Activated CD8-positive, alpha-beta memory T cell treated with anti-CD3 and anti-CD28 coated beads for 4 hours (primary cell): ENCODE data around the gene DUSP7.

Experiments used
- DNase-seq, 2 donors: peaks; one replicate each; pipeline ENCODE4 v3.0.0-alpha.2; 2020; ENCODE audit warnings: low read depth in 2 of 2

DUSP7 gene

DNA sequence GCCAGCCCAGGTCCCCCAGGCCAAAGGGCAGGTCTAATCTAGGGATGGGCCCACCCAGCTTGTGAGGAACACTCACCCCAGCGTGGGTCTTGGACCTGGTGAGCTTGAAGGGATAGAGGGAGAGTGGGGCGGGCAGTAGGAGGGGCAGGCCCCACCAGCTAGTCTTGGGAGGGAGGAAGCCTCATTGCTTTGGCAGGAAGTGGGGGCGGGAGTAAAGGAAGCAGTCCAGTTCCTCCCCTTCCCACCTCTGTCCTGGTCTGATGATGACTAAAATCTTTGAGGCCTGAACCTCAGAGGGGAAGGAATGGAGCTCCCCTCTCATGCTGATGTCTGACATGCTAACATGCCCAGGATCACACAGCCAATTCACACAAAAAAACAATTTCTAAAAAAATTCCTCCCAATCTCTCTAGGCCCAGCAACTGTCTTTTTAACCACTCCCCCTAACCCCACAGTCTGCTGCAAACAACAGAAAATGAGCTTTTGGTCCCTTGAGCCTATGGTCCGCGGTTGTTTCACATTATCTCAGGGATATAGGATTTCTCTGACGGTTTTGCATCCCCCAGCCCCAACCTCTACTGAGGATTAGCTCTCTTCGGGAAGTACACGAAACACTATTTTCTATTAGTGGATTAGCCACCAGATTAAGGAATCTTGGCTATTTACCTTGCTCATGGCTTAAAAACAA lies 30.7 kb upstream of the DUSP7 start:
- DNase-seq = no peak

GRCh38 chr3:52086461-52086860 lies 30.1 kb upstream of the DUSP7 start:
- DNase-seq = no peak

DNA sequence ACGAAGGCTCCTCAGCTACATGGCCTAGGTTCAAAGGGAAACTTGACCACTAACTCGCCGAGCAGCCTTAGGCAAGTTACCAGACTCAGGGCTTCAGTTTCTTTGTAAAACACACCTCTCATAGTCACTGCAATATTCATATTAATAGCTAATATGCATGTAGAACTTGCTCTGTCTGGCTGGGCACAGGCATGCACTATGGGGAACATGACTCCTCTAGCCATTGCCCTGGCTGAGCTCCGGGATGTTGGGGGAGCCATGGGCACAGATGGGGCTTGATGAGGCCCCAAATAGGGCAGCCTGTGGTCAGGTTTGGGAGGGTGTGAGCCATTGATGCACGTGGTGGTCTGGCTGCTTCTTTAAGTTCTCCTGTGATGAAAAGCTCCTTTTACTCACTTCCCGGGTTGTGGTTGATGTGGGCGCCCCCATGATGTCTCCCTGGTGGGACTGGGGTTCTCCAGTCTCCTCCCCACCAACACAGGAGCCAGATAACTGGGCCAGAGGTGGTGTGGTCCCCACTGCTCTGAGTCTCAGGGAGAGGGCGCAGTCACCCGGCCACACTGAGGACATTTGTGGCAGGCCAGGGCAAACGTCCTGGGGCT lies 29.4 kb upstream of the DUSP7 start:
- no peak for DNase-seq

DNA sequence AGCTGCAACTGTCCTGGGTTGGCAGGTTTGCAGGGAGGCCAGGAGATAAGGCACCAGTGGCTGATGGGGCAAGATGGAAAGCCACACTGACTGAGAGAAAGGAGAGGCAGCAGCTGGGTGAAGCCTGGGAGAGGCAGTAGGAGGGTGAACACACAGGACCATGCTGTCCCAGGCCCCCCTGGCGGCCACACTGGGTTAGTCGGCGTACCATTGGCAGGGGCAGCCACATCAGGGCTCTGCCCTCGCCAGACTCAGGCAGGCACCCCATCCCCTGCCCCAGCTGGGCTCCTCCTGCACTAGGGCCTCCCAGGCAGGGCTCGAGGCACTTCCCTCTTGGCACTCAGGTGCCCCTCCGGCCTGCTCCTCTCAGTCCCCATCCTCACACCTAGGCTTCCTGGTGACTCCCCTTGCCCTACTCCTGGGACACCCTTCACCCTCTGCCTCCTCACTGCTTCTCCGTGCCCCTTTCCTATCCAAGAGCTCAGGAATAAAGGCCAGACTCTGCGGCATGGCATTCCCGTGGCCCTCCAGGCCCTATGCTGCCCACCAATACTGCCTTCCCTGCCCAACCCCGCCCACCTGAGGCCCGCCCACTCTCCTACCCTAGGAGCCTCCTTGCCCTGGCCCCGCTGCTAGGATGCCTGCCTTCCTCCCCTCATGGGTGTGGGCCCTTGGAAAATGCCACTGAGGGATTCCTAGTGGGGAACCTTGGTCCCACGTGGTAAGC lies 28.7 kb upstream of the DUSP7 start:
- no peak for DNase-seq

GRCh38 chr3:52084216-52084945 lies 28.0 kb upstream of the DUSP7 start:
- DNase-seq = no peak

DNA sequence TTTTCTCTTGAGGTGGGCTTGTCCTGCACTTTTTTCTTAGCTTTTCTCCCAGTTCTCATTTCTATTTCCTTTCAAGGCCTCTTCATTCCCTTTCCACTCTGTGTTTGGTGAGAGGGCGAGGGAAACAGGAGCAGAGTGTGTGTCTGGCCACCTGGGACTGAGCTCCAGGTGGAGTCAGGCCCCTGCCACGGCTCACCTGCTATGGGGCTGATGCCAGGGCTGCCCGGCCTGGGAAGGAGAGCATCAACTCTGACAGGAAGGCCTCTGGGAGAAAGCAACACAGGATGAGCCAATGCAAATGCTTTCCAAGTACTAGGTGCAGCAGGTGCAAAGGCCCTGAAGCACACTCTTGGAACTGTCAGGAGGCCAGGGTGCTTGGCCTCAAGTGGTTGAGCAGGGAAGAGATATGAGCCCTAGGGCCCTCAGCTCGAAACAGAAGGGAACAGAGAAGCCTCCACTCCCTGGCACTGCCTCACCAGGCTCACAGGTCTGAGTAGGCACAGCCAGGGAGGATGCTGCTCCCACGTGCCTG lies 27.3 kb upstream of the DUSP7 start:
- DNase-seq = no peak

DNA sequence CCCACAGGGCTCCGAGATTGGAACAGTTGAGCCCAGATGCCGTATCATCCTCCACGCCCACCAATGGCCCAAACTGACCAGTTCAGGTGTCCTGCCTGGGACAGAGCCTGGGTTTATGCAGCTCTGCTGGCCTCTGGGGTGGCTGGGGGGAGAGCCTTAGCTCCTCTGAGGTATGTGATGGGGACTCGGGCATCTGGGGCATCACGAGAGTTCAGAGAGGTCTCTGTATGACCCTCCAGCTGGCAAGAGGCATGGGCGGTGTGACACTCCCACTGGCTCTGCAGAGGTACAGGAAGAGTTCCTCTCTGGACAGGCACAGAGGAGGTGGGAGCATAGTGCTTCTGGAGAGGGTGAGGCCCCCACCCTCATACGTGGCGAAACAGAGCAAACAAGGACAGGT lies 26.6 kb upstream of the DUSP7 start:
- DNase-seq = no peak

GRCh38 chr3:52080830-52081719 lies 24.7 kb upstream of the DUSP7 start:
- no peak for DNase-seq

DNA sequence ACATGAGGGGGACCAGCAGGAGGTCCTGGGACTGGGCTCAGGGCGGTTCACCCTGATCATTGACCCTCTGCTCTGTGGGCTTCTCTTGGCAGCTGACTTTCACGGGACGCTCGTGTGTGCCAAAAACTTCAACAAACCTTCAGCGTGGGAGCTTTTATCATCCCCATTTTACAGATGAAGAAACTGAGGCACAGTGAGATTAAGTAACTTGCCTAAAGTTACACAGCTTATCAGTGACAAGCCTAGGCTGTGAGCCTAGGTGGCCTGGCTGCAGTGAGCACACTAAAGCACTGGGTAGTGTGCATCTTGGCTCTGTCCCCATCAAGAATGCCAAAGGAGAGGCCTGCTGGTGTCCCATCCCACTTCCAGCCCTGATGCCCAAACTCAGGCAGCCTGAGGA lies 23.6 kb upstream of the DUSP7 start:
- no peak for DNase-seq

DNA sequence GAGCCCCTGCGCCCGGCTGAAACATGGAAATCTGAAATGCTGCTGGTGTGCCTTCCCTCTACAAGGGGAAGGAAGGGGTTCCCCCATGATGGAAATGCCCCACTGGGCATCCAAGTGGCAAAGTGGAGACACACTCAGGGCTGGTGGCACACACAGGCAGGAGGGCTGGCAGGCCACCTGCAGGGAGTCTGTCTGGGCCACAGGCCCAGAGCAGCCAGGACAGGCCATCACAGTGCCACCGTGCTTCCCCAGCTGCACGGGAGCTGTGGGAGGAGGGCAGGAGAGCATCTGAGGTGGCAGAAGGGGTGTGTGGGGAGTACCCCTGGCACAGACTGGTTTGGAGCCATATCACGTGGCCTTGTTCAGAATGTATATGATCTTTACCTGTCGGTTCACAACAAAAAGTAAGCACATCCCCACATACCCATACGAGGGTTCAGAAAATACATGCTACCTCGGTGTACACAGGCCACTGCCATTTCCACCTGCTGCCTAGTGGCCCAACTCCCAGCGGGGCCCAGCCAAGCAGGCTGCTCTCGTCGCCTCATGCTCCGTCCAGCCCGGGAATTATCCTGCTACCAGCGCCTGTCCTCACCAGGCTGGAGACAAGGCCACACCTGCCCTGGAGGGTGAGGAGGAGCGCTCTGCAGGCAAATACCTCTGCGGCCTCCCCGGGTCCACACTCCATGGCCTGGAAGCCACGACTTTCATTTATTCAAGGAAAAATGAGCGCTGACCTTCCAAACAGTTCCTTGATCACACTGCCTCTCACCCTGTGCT lies 22.6 kb upstream of the DUSP7 start:
- no peak for DNase-seq

DNA sequence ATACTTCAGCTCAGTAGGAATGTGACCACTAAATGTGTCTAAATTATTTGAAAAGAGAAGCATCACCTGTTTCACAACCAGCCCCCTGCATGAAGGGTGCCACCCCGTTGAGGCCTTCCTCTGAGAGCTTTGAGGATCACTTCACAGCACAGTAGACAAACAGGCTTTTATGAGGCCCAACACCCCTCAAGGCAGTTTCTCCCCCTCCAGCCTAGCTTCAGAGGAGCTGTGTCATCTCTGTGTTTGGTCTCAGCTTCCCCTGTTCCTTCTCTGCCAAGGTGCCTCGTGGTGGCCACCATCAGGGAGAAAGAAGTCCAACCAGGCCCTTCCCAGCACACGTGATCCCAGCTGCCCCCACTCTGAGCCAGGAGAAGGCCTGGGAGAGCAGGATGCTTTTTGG lies 21.6 kb upstream of the DUSP7 start:
- DNase-seq = no peak

GRCh38 chr3:52076896-52077780 lies 20.8 kb upstream of the DUSP7 start:
- no peak for DNase-seq

DNA sequence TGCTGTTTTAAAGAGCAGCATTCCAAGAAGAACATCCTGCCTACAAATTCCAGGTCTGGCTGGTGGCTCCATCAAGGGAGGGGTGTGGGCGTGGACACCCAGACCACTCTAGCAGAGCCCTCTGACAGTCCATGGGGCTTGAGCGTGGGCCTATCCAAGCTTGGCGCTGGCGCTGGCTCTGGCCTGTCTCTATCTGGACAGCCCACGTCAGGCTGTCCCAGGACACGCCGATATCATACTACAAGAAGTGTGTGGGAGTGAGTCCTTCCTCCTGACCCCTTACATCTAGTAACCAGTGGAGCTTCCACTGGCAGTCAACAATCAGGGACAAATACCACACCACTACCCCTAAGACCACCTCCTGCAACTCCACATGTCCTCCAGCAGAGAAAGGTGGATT lies 17.1 kb upstream of the DUSP7 start:
- DNase-seq = no peak

DNA sequence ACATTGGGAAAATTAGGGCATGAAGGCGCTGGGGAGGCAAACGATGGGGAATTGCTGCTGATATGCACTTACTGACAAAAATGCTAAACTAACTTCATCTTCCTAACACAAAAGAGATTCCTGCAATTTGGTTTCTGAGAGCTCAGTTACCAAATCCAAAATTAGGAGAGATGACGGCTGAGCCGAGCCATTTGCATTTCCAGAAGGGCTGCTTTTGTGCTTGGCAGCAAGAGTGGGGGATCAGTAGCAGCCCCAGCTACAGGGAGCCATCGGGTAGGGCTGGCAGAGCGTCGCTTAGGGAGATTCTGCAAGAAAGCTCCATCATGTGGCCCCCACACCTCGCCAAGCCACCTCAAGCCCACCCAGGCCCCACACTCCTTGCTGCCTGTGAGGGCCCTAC lies 16.1 kb upstream of the DUSP7 start:
- no peak for DNase-seq

DNA sequence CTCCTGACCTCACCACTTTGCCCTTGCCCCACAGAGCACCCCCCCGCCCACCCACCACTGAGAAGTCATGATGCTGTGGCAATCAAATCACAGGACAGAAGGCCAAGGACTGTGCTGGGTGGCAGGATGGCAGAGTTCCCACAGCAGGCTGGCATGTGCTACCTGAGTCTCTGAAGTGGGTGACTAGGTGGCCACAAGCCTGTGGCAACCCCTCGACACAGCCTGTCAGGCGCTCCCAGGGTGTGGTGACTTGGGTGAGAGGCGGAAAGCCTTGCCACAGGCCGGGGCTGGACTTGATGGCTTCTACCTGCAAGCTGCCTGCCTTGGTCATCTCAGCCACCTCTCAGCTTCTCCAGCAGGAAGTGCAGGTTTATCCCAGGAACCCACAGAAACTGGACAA lies 15.6 kb upstream of the DUSP7 start:
- DNase-seq = no peak

- no peak for DNase-seq
Measured at GRCh38 chr3:52070724-52071621, 14.6 kb upstream of the DUSP7 start.

- no peak for DNase-seq
Measured at GRCh38 chr3:52069855-52070254, 13.5 kb upstream of the DUSP7 start.

GRCh38 chr3:52069135-52069534 lies 12.8 kb upstream of the DUSP7 start:
- DNase-seq = no peak
